Measurements from ENCODE around the gene SPEF2. TPM values are rescaled to one million over a fixed set of nuclear protein-coding genes. Genes with fewer than 3 reads are reported as not detected.
"Not testable (repeated sequence)": the region's sequence is repeated elsewhere in the genome, so short reads cannot be mapped to it uniquely, and the experiment has no call there.

Gene SPEF2
- total RNA-seq, 2 experiments from 2014 or later: 5.1 to 6.4 TPM

GRCh38 chr5:35842856-35843255 is 225.2 kb downstream of the SPEF2 start:
- ATAC-seq (no peak), DNase-seq (no peak)
- Mint-ChIP-seq H3K4me3 (no peak overlapping the region), H3K9me3 (ENCODE audit: insufficient read depth) (peaks cover 49% of the 10 kb centered on the region), H3K4me1 (ENCODE audit: low read depth) (peaks cover 13% of the 10 kb centered on the region), H3K27me3 (ENCODE audit: low read depth) (no peaks in the 10 kb centered on the region), H3K27ac (no peak overlapping the region), H3K36me3 (ENCODE audit: low read depth) (peaks cover 47% of the 10 kb centered on the region)
- ChIA-PET POLR2A (no interaction called here), CTCF (no interaction called here)

GRCh38 chr5:35845508-35845907 is 227.8 kb downstream of the SPEF2 start:
- CTCF ChIA-PET; H3K27me3 Mint-ChIP-seq (ENCODE audit: low read depth); H3K4me3 Mint-ChIP-seq; ATAC-seq; DNase-seq; POLR2A ChIA-PET; H3K27ac Mint-ChIP-seq: not testable (repeated sequence)
- Mint-ChIP-seq H3K36me3 (ENCODE audit: low read depth) (peaks cover 49% of the 10 kb centered on the region), H3K4me1 (ENCODE audit: low read depth) (peaks cover 12% of the 10 kb centered on the region), H3K9me3 (ENCODE audit: insufficient read depth) (peaks cover 54% of the 10 kb centered on the region)

GRCh38 chr5:35847491-35847890 is 229.8 kb downstream of the SPEF2 start:
- CTCF ChIA-PET: no interaction called here
- POLR2A ChIA-PET: no interaction called here
- no peak overlapping the region for H3K4me3 Mint-ChIP-seq
- no peak for ATAC-seq
- no peak overlapping the region for H3K27ac Mint-ChIP-seq
- no peak for DNase-seq
- H3K4me1 Mint-ChIP-seq (ENCODE audit: low read depth): peaks cover 29% of the 10 kb centered on the region
- H3K9me3 Mint-ChIP-seq (ENCODE audit: insufficient read depth): peaks cover 47% of the 10 kb centered on the region
- H3K36me3 Mint-ChIP-seq (ENCODE audit: low read depth): peaks cover 44% of the 10 kb centered on the region
- no peaks in the 10 kb centered on the region for H3K27me3 Mint-ChIP-seq (ENCODE audit: low read depth)

- Mint-ChIP-seq H3K27me3 (ENCODE audit: low read depth) (no peaks in the 10 kb centered on the region), H3K27ac (no peak overlapping the region), H3K4me3 (no peak overlapping the region), H3K4me1 (ENCODE audit: low read depth) (peaks cover 34% of the 10 kb centered on the region), H3K36me3 (ENCODE audit: low read depth) (peaks cover 44% of the 10 kb centered on the region), H3K9me3 (ENCODE audit: insufficient read depth) (peaks cover 42% of the 10 kb centered on the region)
- no peak for ATAC-seq
- CTCF ChIA-PET: no interaction called here
- no peak for DNase-seq
- POLR2A ChIA-PET: no interaction called here
Measured at GRCh38 chr5:35847961-35848360, 230.3 kb downstream of the SPEF2 start.

GRCh38 chr5:35849860-35850259 is 232.2 kb downstream of the SPEF2 start:
- H3K4me3 Mint-ChIP-seq: no peak overlapping the region
- peaks cover 25% of the 10 kb centered on the region for H3K9me3 Mint-ChIP-seq (ENCODE audit: insufficient read depth)
- H3K27me3 Mint-ChIP-seq (ENCODE audit: low read depth): no peaks in the 10 kb centered on the region
- POLR2A ChIA-PET: interaction anchor here (0.7 to 3.0 kb wide), 3 partner anchors 9 to 27 kb away, joined by 3 to 11 read pairs (median 4); no protein-coding TSS in a partner anchor
- peaks cover 53% of the 10 kb centered on the region for H3K4me1 Mint-ChIP-seq (ENCODE audit: low read depth)
- H3K27ac Mint-ChIP-seq: no peak overlapping the region
- DNase-seq: no peak
- CTCF ChIA-PET: interaction anchor here (1.1 to 5.7 kb wide), 3 partner anchors 16 to 190 kb away, joined by 3 to 51 read pairs (median 3); no protein-coding TSS in a partner anchor
- H3K36me3 Mint-ChIP-seq (ENCODE audit: low read depth): peaks cover 31% of the 10 kb centered on the region
- ATAC-seq: no peak

GRCh38 chr5:35850967-35851680 is 233.5 kb downstream of the SPEF2 start:
- POLR2A ChIA-PET: interaction anchor here (3.0 to 4.9 kb wide), 2 partner anchors 21 to 29 kb away, joined by 11 to 54 read pairs; no protein-coding TSS in a partner anchor
- CTCF ChIA-PET: interaction anchor here (0.9 to 5.7 kb wide), 11 partner anchors 10 to 199 kb away, joined by 3 to 51 read pairs (median 5); no protein-coding TSS in a partner anchor
- Mint-ChIP-seq H3K27me3 (ENCODE audit: low read depth) (no peaks in the 10 kb centered on the region), H3K36me3 (ENCODE audit: low read depth) (peaks cover 25% of the 10 kb centered on the region), H3K27ac (no peak overlapping the region), H3K4me3 (no peak overlapping the region), H3K9me3 (ENCODE audit: insufficient read depth) (peaks cover 15% of the 10 kb centered on the region), H3K4me1 (ENCODE audit: low read depth) (peaks cover 65% of the 10 kb centered on the region)
- DNase-seq: no peak
- ATAC-seq: no peak

- POLR2A ChIA-PET: interaction anchor here (0.8 to 4.9 kb wide), 3 partner anchors 17 to 68 kb away, joined by 3 to 54 read pairs (median 5); no protein-coding TSS in a partner anchor
- peaks cover 17% of the 10 kb centered on the region for H3K36me3 Mint-ChIP-seq (ENCODE audit: low read depth)
- CTCF ChIA-PET: interaction anchor here (0.9 to 5.7 kb wide), 13 partner anchors 11 to 235 kb away, joined by 3 to 51 read pairs (median 4); partner anchors contain the start of gene SPEF2
Measured at GRCh38 chr5:35852084-35852734, 234.5 kb downstream of the SPEF2 start.

GRCh38 chr5:35852773-35853172 is 235.1 kb downstream of the SPEF2 start:
- peaks cover 6% of the 10 kb centered on the region for H3K9me3 Mint-ChIP-seq (ENCODE audit: insufficient read depth)

More at GRCh38 chr5:35852084-35852734, 234.5 kb downstream of the SPEF2 start:
- no peaks in the 10 kb centered on the region for H3K27me3 Mint-ChIP-seq (ENCODE audit: low read depth)
- H3K4me3 Mint-ChIP-seq: peak overlapping the region; percentile 72
- peak overlapping the region; percentile 94 for H3K27ac Mint-ChIP-seq
- peaks cover 75% of the 10 kb centered on the region for H3K4me1 Mint-ChIP-seq (ENCODE audit: low read depth)
- ATAC-seq: peak; percentile 6
- peak; percentile 49 for DNase-seq
- H3K9me3 Mint-ChIP-seq (ENCODE audit: insufficient read depth): peaks cover 7% of the 10 kb centered on the region

GRCh38 chr5:35853631-35854030 is 236.0 kb downstream of the SPEF2 start:
- ATAC-seq (peak; percentile 51), DNase-seq (peak; percentile 68)
- peak overlapping the region; percentile 94 for H3K27ac Mint-ChIP-seq
- CTCF ChIA-PET: interaction anchor here (0.9 to 5.7 kb wide), 20 partner anchors 10 to 202 kb away, joined by 3 to 51 read pairs (median 6); no protein-coding TSS in a partner anchor
- POLR2A ChIA-PET: interaction anchor here (0.9 to 4.9 kb wide), 14 partner anchors 9 to 236 kb away, joined by 3 to 54 read pairs (median 8); no protein-coding TSS in a partner anchor
- H3K4me1 Mint-ChIP-seq (ENCODE audit: low read depth): peaks cover 77% of the 10 kb centered on the region
- peaks cover 12% of the 10 kb centered on the region for H3K36me3 Mint-ChIP-seq (ENCODE audit: low read depth)
- no peaks in the 10 kb centered on the region for H3K27me3 Mint-ChIP-seq (ENCODE audit: low read depth)
- no peaks in the 10 kb centered on the region for H3K9me3 Mint-ChIP-seq (ENCODE audit: insufficient read depth)
- H3K4me3 Mint-ChIP-seq: peak overlapping the region; percentile 72

More at GRCh38 chr5:35852773-35853172, 235.1 kb downstream of the SPEF2 start:
- ChIA-PET CTCF (interaction anchor here (1.0 to 5.7 kb wide), 8 partner anchors 12 to 235 kb away, joined by 3 to 51 read pairs (median 4); partner anchors contain the start of gene SPEF2), POLR2A (interaction anchor here (0.8 to 4.9 kb wide), 4 partner anchors 17 to 69 kb away, joined by 3 to 54 read pairs (median 8); no protein-coding TSS in a partner anchor)
- no peaks in the 10 kb centered on the region for H3K27me3 Mint-ChIP-seq (ENCODE audit: low read depth)
- peaks cover 76% of the 10 kb centered on the region for H3K4me1 Mint-ChIP-seq (ENCODE audit: low read depth)
- DNase-seq: no peak
- H3K27ac Mint-ChIP-seq: peak overlapping the region; percentile 94
- ATAC-seq: no peak
- peak overlapping the region; percentile 72 for H3K4me3 Mint-ChIP-seq
- peaks cover 15% of the 10 kb centered on the region for H3K36me3 Mint-ChIP-seq (ENCODE audit: low read depth)

- ChIA-PET POLR2A (interaction anchor here (0.6 to 4.9 kb wide), 16 partner anchors 9 to 237 kb away, joined by 3 to 54 read pairs (median 6); no protein-coding TSS in a partner anchor), CTCF (interaction anchor here (0.9 to 5.7 kb wide), 21 partner anchors 9 to 203 kb away, joined by 3 to 51 read pairs (median 4); no protein-coding TSS in a partner anchor)
- peak overlapping the region; percentile 94 for H3K27ac Mint-ChIP-seq
- H3K36me3 Mint-ChIP-seq (ENCODE audit: low read depth): peaks cover 16% of the 10 kb centered on the region
- H3K27me3 Mint-ChIP-seq (ENCODE audit: low read depth): no peaks in the 10 kb centered on the region
- H3K9me3 Mint-ChIP-seq (ENCODE audit: insufficient read depth): no peaks in the 10 kb centered on the region
- H3K4me1 Mint-ChIP-seq (ENCODE audit: low read depth): peaks cover 83% of the 10 kb centered on the region
- ATAC-seq (peak; percentile 55), DNase-seq (peak; percentile 67)
- H3K4me3 Mint-ChIP-seq: peak overlapping the region; percentile 72
Measured at GRCh38 chr5:35854248-35854647, 236.6 kb downstream of the SPEF2 start.

GRCh38 chr5:35855187-35855586 is 237.5 kb downstream of the SPEF2 start:
- Mint-ChIP-seq H3K27ac (peak overlapping the region; percentile 94), H3K9me3 (ENCODE audit: insufficient read depth) (no peaks in the 10 kb centered on the region), H3K27me3 (ENCODE audit: low read depth) (no peaks in the 10 kb centered on the region), H3K4me1 (ENCODE audit: low read depth) (peaks cover 86% of the 10 kb centered on the region), H3K36me3 (ENCODE audit: low read depth) (peaks cover 23% of the 10 kb centered on the region), H3K4me3 (no peak overlapping the region)
- ATAC-seq: no peak
- ChIA-PET POLR2A (interaction anchor here (1.3 to 4.9 kb wide), 8 partner anchors 17 to 203 kb away, joined by 3 to 54 read pairs (median 13); no protein-coding TSS in a partner anchor), CTCF (interaction anchor here (1.0 to 5.7 kb wide), 17 partner anchors 8 to 199 kb away, joined by 3 to 62 read pairs (median 8); no protein-coding TSS in a partner anchor)
- no peak for DNase-seq

All from activated CD8-positive, alpha-beta T cell treated with anti-CD3 and anti-CD28 coated beads, Interleukin-2, amount 10 ng/mL, durations not matched to agents 7 days and 5 days (primary cell).